NCI-H146 treated with DMSO at 0.1 percent for 48 hours (cell line): ENCODE measurements around the gene C2orf69.
"Not testable (repeated sequence)": the region's sequence is repeated elsewhere in the genome, so short reads cannot be mapped to it uniquely, and the experiment has no call there.

Experiments
- DNase-seq: peaks from one replicate; lab custom pipeline; 2025; ENCODE audit not compliant: unreplicated experiment; lab: John Stamatoyannopoulos, UW

The C2orf69 gene

GRCh38 chr2:199911052-199911876, at the start of gene C2orf69:
Gene C2orf69, plus strand, starts transcription at chr2:199911293. Its CDS starts 146 bp downstream, at chr2:199911439.
- peak; percentile 91 for DNase-seq

GRCh38 chr2:199862788-199863187, 48.3 kb upstream of the C2orf69 start:
- DNase-seq: no peak

GRCh38 chr2:199865905-199866304, 45.2 kb upstream of the C2orf69 start:
- no peak for DNase-seq

- DNase-seq: no peak
Observed at GRCh38 chr2:199868431-199869226, 42.5 kb upstream of the C2orf69 start.

GRCh38 chr2:199869227-199869541, 41.9 kb upstream of the C2orf69 start:
- no peak for DNase-seq

- no peak for DNase-seq
Observed at GRCh38 chr2:199869653-199870052, 41.4 kb upstream of the C2orf69 start.

- no peak for DNase-seq
Observed at GRCh38 chr2:199870581-199870980, 40.5 kb upstream of the C2orf69 start.

GRCh38 chr2:199874209-199874608, 36.9 kb upstream of the C2orf69 start:
- no peak for DNase-seq

- DNase-seq: no peak
Observed at GRCh38 chr2:199875400-199875799, 35.7 kb upstream of the C2orf69 start.

GRCh38 chr2:199882667-199883066, 28.4 kb upstream of the C2orf69 start:
- no peak for DNase-seq

- no peak for DNase-seq
Observed at GRCh38 chr2:199883474-199884212, 27.4 kb upstream of the C2orf69 start.

GRCh38 chr2:199895406-199895805, 15.7 kb upstream of the C2orf69 start:
- no peak for DNase-seq

GRCh38 chr2:199896617-199897016, 14.5 kb upstream of the C2orf69 start:
- DNase-seq: no peak

- no peak for DNase-seq
Observed at GRCh38 chr2:199901942-199902341, 9.2 kb upstream of the C2orf69 start.

- no peak for DNase-seq
Observed at GRCh38 chr2:199902486-199903110, 8.5 kb upstream of the C2orf69 start.

GRCh38 chr2:199903111-199903510, 8.0 kb upstream of the C2orf69 start:
- no peak for DNase-seq

GRCh38 chr2:199907008-199907714, 3.9 kb upstream of the C2orf69 start:
- no peak for DNase-seq

GRCh38 chr2:199910338-199911051, 598 bp upstream of the C2orf69 start:
- no peak for DNase-seq

GRCh38 chr2:199911877-199912161, 726 bp downstream of the C2orf69 start:
- no peak for DNase-seq

- not testable (repeated sequence) for DNase-seq
Observed at GRCh38 chr2:199912553-199913114, 1.5 kb downstream of the C2orf69 start.
